ENCODE measurements around the gene RETSAT.
"Not testable (repeated sequence)": the region's sequence is repeated elsewhere in the genome, so short reads cannot be mapped to it uniquely, and the experiment has no call there.

The RETSAT gene

DNA sequence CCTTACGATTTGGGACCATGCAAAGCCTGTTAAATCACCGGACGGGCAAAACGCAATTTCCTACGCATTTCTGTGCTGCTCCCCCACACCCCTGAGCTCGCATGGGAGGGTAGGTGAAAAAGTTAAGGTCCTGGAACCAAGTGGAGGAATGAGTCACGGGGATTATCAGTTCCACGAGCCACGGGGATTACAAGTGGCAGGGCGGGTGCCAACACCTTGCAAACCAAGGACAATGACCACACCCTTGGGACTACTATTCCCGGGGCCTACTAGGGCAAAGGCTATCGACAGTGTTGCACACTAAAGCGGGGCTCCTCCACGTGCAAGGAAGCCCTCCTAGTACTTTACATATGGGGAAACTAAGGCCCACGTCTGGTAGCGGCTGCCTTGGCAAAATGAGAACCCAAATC is 447 bp downstream of the RETSAT start:
- Histone ChIP-seq H3K36me3 (ENCODE audit: control insufficient read depth in 1 of 2, insufficient read depth in 2 of 2, low read length in 2 of 2) (peaks cover 24 to 36% of the 10 kb centered on the region in 2 donors), H3K27ac (ENCODE audit: low read length) (peak overlapping the region; percentile 98), H3K4me1 (ENCODE audit: control insufficient read depth in 1 of 2, insufficient read depth in 2 of 2, low read length in 2 of 2) (peaks cover 5 to 27% of the 10 kb centered on the region in 2 donors), H3K4me3 (ENCODE audit: low read depth in 1 of 2, low read length in 2 of 2) (peak overlapping the region; percentile 97 to 99), H3K27me3 (ENCODE audit: low read depth, low read length) (no peaks in the 10 kb centered on the region), H3K9me3 (ENCODE audit: control insufficient read depth in 1 of 2, low read length in 2 of 2) (no peaks in the 10 kb centered on the region)

DNA sequence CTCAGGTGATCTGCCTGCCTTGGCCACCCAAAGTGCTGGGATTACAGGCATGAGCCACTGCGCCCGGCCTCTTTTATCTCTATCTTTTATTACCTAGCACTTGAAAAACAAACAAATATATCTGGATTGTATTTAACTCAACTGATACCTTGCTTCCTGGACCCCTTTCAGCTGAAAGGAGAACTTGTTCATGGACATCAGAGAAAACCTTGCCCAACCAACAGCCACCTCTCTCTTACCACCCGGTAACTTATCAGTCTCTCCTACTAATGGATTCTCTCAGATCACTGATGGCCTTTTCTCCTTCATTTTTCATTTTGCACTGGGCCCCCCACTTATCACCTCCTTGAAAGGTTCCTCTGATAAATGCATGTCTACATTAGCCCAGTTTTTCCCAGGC is 6.7 kb downstream of the RETSAT start:
- no peaks in the 10 kb centered on the region for H3K27me3 ChIP-seq (ENCODE audit: low read depth, low read length)
- no peak overlapping the region for H3K27ac ChIP-seq (ENCODE audit: low read length)
- no peaks in the 10 kb centered on the region for H3K9me3 ChIP-seq (ENCODE audit: control insufficient read depth in 1 of 2, low read length in 2 of 2)
- no peak overlapping the region for H3K4me3 ChIP-seq (ENCODE audit: low read depth in 1 of 2, low read length in 2 of 2)
- peaks cover 0 to 1% of the 10 kb centered on the region in 2 donors for H3K4me1 ChIP-seq (ENCODE audit: control insufficient read depth in 1 of 2, insufficient read depth in 2 of 2, low read length in 2 of 2)
- H3K36me3 ChIP-seq (ENCODE audit: control insufficient read depth in 1 of 2, insufficient read depth in 2 of 2, low read length in 2 of 2), result peaks cover 37 to 62% of the 10 kb centered on the region in 2 donors

DNA sequence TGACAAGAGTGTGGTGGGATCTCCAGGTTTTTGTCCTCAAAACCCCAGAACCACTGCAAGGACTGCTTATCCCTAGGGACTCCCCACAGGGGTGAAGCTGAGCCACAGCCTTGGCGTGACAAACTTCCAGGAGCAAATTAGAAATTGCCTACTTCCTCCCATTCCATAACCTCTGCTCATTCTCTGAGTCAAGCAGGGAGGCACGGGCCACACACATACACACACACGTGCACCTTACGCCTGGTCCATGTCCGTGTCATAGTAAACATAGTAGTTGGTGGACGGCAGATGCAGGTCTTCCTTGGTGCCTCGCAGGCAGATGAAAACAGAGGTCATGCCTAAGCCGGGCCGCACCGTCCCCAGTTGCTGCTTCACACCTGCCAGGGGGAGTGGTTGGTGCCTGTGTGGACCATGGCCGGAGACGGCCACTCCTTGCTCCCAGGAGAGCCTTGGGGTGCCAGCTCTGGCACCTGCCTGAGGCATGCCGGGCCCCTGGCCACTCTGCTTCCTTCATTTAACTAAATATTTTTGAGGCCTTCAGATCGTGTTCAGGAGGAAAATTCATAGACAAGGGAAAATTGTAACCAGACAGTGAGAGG is 9.9 kb downstream of the RETSAT start:
- Histone ChIP-seq H3K9me3 (ENCODE audit: control insufficient read depth in 1 of 2, low read length in 2 of 2) (no peaks in the 10 kb centered on the region), H3K27me3 (ENCODE audit: low read depth, low read length) (no peaks in the 10 kb centered on the region), H3K4me1 (ENCODE audit: control insufficient read depth in 1 of 2, insufficient read depth in 2 of 2, low read length in 2 of 2) (no peaks in the 10 kb centered on the region), H3K36me3 (ENCODE audit: control insufficient read depth in 1 of 2, insufficient read depth in 2 of 2, low read length in 2 of 2) (peaks cover 26 to 44% of the 10 kb centered on the region in 2 donors), H3K27ac (ENCODE audit: low read length) (no peak overlapping the region), H3K4me3 (ENCODE audit: low read depth in 1 of 2, low read length in 2 of 2) (no peak overlapping the region)

DNA sequence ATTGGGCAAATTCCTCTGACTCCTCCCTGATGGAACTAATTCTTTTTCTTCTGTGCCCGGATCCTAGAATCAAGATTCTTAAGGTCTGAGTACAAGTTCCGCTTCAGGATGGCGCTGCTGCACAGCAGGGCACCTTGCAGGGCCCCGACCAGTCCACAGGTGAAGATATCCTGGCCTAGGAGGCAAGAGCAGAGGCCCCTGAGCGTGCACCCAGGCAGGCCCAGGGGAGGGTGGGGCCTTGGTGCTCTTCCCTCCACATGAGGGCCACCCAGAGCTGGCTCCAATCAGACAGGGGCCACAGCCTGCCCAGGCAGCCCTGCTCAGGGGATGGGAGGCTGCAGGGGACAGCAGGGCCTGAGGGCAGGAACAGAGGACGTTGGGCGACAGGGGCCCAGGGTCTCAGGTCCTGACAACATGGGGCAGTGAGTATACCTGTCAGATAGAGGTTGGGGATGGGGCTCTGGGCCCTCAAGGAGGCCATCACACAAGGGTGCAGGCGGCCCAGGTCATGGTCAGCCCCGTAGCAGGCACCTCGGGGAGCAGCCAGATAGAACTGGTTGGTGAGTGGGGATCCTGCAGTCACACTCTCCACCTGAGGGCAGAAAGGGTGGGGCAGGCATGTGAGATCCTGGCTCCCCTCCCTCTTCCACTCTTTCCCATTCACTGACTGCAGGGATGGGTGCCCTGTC is 11.0 kb downstream of the RETSAT start:
- H3K4me3 ChIP-seq (ENCODE audit: low read depth in 1 of 2, low read length in 2 of 2); H3K27ac ChIP-seq (ENCODE audit: low read length); H3K4me1 ChIP-seq (ENCODE audit: control insufficient read depth in 1 of 2, insufficient read depth in 2 of 2, low read length in 2 of 2); H3K27me3 ChIP-seq (ENCODE audit: low read depth, low read length); H3K9me3 ChIP-seq (ENCODE audit: control insufficient read depth in 1 of 2, low read length in 2 of 2): not testable (repeated sequence)
- peaks cover 20 to 39% of the 10 kb centered on the region in 2 donors for H3K36me3 ChIP-seq (ENCODE audit: control insufficient read depth in 1 of 2, insufficient read depth in 2 of 2, low read length in 2 of 2)

DNA sequence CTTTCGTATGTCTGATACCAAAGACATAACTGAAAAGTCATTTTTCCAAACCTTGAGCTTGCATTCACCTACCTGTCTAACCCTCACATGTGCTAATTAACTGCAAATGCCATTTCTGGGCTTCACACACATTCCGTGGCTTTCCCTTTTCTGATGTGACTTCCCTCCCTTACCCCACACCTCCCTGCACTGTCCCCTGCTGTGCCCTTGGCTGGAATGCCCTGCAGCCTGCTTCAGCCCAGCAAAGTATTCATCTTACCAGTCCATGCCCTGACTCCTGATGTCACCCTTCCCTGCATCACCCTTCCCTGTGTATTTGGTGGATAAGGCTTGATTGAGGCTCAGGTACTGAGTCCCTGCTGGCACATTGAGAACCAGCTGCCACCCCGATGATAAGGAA is 12.2 kb downstream of the RETSAT start:
- H3K36me3 ChIP-seq (ENCODE audit: control insufficient read depth in 1 of 2, insufficient read depth in 2 of 2, low read length in 2 of 2), result peaks cover 20 to 30% of the 10 kb centered on the region in 2 donors
- no peaks in the 10 kb centered on the region for H3K9me3 ChIP-seq (ENCODE audit: control insufficient read depth in 1 of 2, low read length in 2 of 2)
- H3K27me3 ChIP-seq (ENCODE audit: low read depth, low read length), result no peaks in the 10 kb centered on the region
- no peak overlapping the region for H3K4me3 ChIP-seq (ENCODE audit: low read depth in 1 of 2, low read length in 2 of 2)
- no peaks in the 10 kb centered on the region for H3K4me1 ChIP-seq (ENCODE audit: control insufficient read depth in 1 of 2, insufficient read depth in 2 of 2, low read length in 2 of 2)
- H3K27ac ChIP-seq (ENCODE audit: low read length), result no peak overlapping the region

DNA sequence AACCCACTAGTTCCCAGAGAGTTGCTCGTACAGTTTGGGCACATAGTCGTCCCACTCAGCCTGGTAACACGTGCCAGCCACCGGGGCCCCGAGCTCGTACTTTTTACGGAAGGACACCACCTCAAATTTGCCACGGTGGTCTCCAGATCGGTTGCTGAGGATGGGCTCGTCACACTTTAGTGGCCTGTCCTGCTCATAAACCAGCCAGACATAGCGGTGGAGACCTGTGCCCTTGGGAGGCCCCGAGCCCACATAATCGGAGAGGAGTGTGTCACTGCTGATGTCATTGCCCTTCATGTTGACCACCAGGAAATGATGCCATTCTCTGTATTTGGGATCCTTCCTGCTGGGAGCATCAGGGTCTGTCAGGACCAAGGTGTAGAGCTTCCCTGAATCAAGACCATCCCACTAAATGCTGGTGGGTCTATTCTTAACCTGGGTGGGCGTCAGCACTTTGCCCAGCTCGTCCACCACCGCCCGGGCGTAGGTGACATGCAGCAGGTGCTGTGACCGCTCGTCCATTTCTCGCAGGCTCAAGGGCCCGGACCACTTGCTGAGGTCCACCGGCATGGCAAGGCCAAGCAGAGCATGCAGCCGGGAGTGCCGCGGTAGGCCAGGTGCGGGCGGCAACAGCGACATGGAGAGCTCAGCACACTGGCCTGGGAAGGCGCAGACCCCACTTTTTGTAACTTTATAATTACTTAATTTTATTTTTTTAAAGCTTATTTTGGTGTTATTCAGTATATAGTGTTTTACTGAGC is 12.9 kb downstream of the RETSAT start:
- Histone ChIP-seq H3K4me1 (ENCODE audit: control insufficient read depth in 1 of 2, insufficient read depth in 2 of 2, low read length in 2 of 2) (no peaks in the 10 kb centered on the region), H3K9me3 (ENCODE audit: control insufficient read depth in 1 of 2, low read length in 2 of 2) (no peaks in the 10 kb centered on the region), H3K4me3 (ENCODE audit: low read depth in 1 of 2, low read length in 2 of 2) (no peak overlapping the region), H3K27me3 (ENCODE audit: low read depth, low read length) (no peaks in the 10 kb centered on the region), H3K27ac (ENCODE audit: low read length) (no peak overlapping the region), H3K36me3 (ENCODE audit: control insufficient read depth in 1 of 2, insufficient read depth in 2 of 2, low read length in 2 of 2) (peaks cover 15 to 30% of the 10 kb centered on the region in 2 donors)

DNA sequence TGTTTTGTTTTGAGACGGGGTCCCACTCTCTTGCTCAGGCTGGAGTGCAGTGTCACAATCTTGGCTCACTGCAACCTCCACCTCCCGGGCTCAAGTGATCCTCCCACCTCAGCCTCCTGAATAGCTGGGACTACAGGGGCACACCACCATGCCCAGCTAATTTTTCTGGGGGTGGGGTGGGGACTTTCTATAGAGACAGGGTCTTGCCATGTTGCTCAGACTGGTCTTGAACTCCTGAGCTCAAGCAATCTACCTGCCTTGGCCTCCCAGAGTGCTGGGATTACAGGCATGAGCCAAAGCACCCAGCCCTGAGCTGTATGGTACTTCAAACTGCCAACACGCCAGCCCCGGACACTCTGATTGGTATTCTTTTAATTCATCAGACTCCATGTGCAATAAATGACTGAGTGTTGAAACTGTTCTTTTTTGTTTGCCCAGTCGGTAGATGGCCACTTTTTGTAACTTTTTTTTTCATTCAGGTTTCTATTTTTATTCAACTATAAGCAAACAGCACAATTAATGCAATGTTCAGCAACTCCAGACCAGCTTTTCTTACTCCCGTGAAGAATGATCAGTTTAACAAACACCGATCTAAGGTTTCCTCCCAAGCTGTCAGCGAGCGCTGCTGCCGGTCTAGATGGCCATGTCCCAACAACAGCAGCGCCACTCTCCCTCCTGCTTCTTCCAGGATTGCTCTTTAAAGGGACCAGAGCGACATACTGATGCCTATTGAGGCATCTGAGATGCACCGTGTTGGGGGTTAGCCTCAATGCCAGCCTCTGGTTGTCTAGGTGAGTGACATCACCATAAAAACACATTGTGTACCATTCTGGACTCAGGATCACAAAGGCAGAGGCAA is 14.1 kb downstream of the RETSAT start:
- Histone ChIP-seq H3K4me3 (ENCODE audit: low read depth in 1 of 2, low read length in 2 of 2) (no peak overlapping the region), H3K9me3 (ENCODE audit: control insufficient read depth in 1 of 2, low read length in 2 of 2) (no peaks in the 10 kb centered on the region), H3K4me1 (ENCODE audit: control insufficient read depth in 1 of 2, insufficient read depth in 2 of 2, low read length in 2 of 2) (no peaks in the 10 kb centered on the region), H3K36me3 (ENCODE audit: control insufficient read depth in 1 of 2, insufficient read depth in 2 of 2, low read length in 2 of 2) (peaks cover 3 to 18% of the 10 kb centered on the region in 2 donors), H3K27ac (ENCODE audit: low read length) (no peak overlapping the region), H3K27me3 (ENCODE audit: low read depth, low read length) (no peaks in the 10 kb centered on the region)

DNA sequence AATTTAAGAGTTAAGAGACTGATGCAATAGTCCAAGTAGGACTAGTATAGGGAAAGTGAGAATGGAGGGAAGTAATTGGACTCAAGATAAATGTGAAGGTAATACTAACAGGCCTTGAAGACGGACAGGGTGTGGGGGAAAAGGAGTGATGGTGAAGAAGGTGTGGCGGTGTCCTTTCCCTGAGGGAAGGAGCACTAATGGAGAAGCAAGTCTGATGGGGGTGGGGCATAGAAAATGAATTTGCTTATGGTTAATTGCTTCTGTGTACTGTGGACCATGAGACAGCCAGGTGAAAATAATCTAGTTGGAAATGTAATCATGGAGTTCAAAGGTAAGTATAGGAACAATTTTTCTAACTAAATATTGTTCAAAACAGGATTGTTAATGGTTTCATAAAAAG is 19.4 kb downstream of the RETSAT start:
- Histone ChIP-seq H3K9me3 (ENCODE audit: control insufficient read depth in 1 of 2, low read length in 2 of 2) (no peaks in the 10 kb centered on the region), H3K36me3 (ENCODE audit: control insufficient read depth in 1 of 2, insufficient read depth in 2 of 2, low read length in 2 of 2) (no peaks in the 10 kb centered on the region), H3K4me1 (ENCODE audit: control insufficient read depth in 1 of 2, insufficient read depth in 2 of 2, low read length in 2 of 2) (no peaks in the 10 kb centered on the region), H3K4me3 (ENCODE audit: low read depth in 1 of 2, low read length in 2 of 2) (no peak overlapping the region), H3K27me3 (ENCODE audit: low read depth, low read length) (no peaks in the 10 kb centered on the region), H3K27ac (ENCODE audit: low read length) (no peak overlapping the region)

DNA sequence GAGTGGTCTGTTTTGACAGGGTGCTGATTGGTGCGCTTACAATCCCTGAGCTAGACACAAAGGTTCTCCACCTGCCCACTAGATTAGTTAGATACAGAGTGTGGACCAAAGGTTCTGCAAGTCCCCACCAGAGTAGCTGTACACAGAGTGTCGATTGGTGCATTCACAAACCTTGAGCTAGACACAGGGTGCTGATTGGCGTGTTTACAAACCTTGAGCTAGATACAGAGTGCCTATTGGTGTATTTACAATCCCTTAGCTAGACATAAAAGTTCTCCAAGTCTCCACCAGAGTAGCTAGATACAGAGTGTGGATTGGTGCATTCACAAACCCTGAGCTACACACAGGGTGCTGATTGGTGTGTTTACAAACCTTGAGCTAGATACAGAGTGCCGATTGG is 20.5 kb downstream of the RETSAT start:
- H3K4me1 ChIP-seq (ENCODE audit: control insufficient read depth in 1 of 2, insufficient read depth in 2 of 2, low read length in 2 of 2); H3K27ac ChIP-seq (ENCODE audit: low read length); H3K27me3 ChIP-seq (ENCODE audit: low read depth, low read length); H3K4me3 ChIP-seq (ENCODE audit: low read depth in 1 of 2, low read length in 2 of 2); H3K36me3 ChIP-seq (ENCODE audit: control insufficient read depth in 1 of 2, insufficient read depth in 2 of 2, low read length in 2 of 2); H3K9me3 ChIP-seq (ENCODE audit: control insufficient read depth in 1 of 2, low read length in 2 of 2): not testable (repeated sequence)

DNA sequence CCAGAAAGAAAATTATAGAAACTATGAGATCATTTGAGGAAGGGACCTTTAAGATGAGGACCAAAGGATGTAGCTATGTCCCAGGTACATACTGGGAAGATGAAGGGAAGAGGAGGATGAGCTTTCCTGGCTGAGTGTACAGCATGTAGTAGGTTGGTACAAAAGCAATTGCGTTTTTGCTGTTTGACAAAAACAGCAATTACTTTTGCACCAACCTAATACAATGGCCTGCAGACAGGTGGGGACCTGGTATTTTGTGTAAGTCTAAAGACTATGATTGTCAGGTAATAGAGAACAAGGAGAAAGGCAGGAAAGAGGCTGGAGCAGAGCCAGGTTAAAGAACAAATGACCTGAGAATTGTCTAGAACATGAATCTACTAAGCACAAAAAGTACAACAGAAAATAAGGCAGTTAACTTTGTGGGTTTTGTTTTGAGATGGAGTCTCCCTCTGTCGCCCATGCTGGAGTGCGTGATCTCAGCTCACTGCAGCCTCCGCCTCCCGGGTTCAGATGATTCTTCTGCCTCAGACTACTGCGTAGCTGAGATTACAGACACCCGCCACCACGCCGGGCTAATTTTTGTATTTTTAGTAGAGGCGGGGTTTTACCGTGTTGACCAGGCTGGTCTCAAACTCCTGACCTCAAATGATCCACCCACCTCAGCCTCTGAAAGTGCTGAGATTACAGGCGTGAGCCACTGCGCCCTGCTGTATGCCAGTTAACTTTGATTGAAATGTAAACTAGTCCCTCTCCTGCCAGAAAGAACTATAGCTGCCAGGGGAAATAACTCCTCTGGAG is 23.3 kb downstream of the RETSAT start:
- Histone ChIP-seq H3K9me3 (ENCODE audit: control insufficient read depth in 1 of 2, low read length in 2 of 2) (no peaks in the 10 kb centered on the region), H3K36me3 (ENCODE audit: control insufficient read depth in 1 of 2, insufficient read depth in 2 of 2, low read length in 2 of 2) (no peaks in the 10 kb centered on the region), H3K4me3 (ENCODE audit: low read depth in 1 of 2, low read length in 2 of 2) (no peak overlapping the region), H3K27ac (ENCODE audit: low read length) (no peak overlapping the region), H3K4me1 (ENCODE audit: control insufficient read depth in 1 of 2, insufficient read depth in 2 of 2, low read length in 2 of 2) (peaks cover 6 to 13% of the 10 kb centered on the region in 2 donors), H3K27me3 (ENCODE audit: low read depth, low read length) (no peaks in the 10 kb centered on the region)
